Measurements from ENCODE around the gene SRRM5. TPM values are rescaled to one million over a fixed set of nuclear protein-coding genes. Genes with fewer than 3 reads are reported as not detected.
A peak's percentile ranks its signal among the peaks of the same experiment; 100 is the strongest.
"Not testable (repeated sequence)": the region's sequence is repeated elsewhere in the genome, so short reads cannot be mapped to it uniquely, and the experiment has no call there.

SRRM5 gene
- total RNA-seq, 1 experiment from 2014 or later: 0.10 TPM

GRCh38 chr19:43612374-43612773 lies 486 bp downstream of the SRRM5 start:
- DNase-seq (ENCODE audit: extremely low read depth, low read depth): no peak

- DNase-seq (ENCODE audit: extremely low read depth, low read depth): no peak
Measured at GRCh38 chr19:43616306-43616705, 4.4 kb downstream of the SRRM5 start.

GRCh38 chr19:43616954-43617353 lies 5.1 kb downstream of the SRRM5 start:
- DNase-seq (ENCODE audit: extremely low read depth, low read depth): no peak

- no peak for DNase-seq (ENCODE audit: extremely low read depth, low read depth)
Measured at GRCh38 chr19:43618921-43619261, 7.0 kb downstream of the SRRM5 start.

GRCh38 chr19:43619262-43620060 lies 7.6 kb downstream of the SRRM5 start, which contains the start of gene ZNF428:
Gene ZNF428, minus strand, starts transcription at chr19:43619629. Its CDS starts 5,325 bp downstream, at chr19:43614304.
- DNase-seq (ENCODE audit: extremely low read depth, low read depth): peak; percentile 72

- no peak for DNase-seq (ENCODE audit: extremely low read depth, low read depth)
Measured at GRCh38 chr19:43620061-43621001, 8.4 kb downstream of the SRRM5 start.

GRCh38 chr19:43622070-43622469 lies 10.2 kb downstream of the SRRM5 start:
- no peak for DNase-seq (ENCODE audit: extremely low read depth, low read depth)

GRCh38 chr19:43622956-43623355 lies 11.1 kb downstream of the SRRM5 start:
- no peak for DNase-seq (ENCODE audit: extremely low read depth, low read depth)

- no peak for DNase-seq (ENCODE audit: extremely low read depth, low read depth)
Measured at GRCh38 chr19:43623889-43624670, 12.2 kb downstream of the SRRM5 start.

GRCh38 chr19:43624933-43625332 lies 13.0 kb downstream of the SRRM5 start:
- no peak for DNase-seq (ENCODE audit: extremely low read depth, low read depth)

- DNase-seq (ENCODE audit: extremely low read depth, low read depth): peak; percentile 8
Measured at GRCh38 chr19:43625918-43626579, 14.2 kb downstream of the SRRM5 start.

- DNase-seq (ENCODE audit: extremely low read depth, low read depth): no peak
Measured at GRCh38 chr19:43626838-43627237, 14.9 kb downstream of the SRRM5 start.

- DNase-seq (ENCODE audit: extremely low read depth, low read depth): no peak
Measured at GRCh38 chr19:43628646-43629326, 16.9 kb downstream of the SRRM5 start.

GRCh38 chr19:43631491-43631890 lies 19.6 kb downstream of the SRRM5 start:
- DNase-seq (ENCODE audit: extremely low read depth, low read depth): no peak

GRCh38 chr19:43633520-43633919 lies 21.6 kb downstream of the SRRM5 start:
- no peak for DNase-seq (ENCODE audit: extremely low read depth, low read depth)

GRCh38 chr19:43634068-43634467 lies 22.2 kb downstream of the SRRM5 start:
- DNase-seq (ENCODE audit: extremely low read depth, low read depth): no peak

GRCh38 chr19:43634506-43634871 lies 22.6 kb downstream of the SRRM5 start:
- DNase-seq (ENCODE audit: extremely low read depth, low read depth): no peak

- no peak for DNase-seq (ENCODE audit: extremely low read depth, low read depth)
Measured at GRCh38 chr19:43634872-43635560, 23.1 kb downstream of the SRRM5 start.

- DNase-seq (ENCODE audit: extremely low read depth, low read depth): not testable (repeated sequence)
Measured at GRCh38 chr19:43635561-43635940, 23.7 kb downstream of the SRRM5 start.

All from NCI-H460 (cell line).